Prostate gland (tissue), 2 donors: ENCODE results near the gene SPRY2. TPM values are rescaled to one million over a fixed set of nuclear protein-coding genes. Genes with fewer than 3 reads are reported as not detected.
A peak's percentile ranks its signal among the peaks of the same experiment; 100 is the strongest.

ENCODE experiments used
- DNase-seq: peaks from one replicate; pipeline ENCODE4 v3.0.0-alpha.2; 2019; ENCODE audit warnings: low spot score
- H3K27ac ChIP-seq, 2 donors: fragments of 200-600 bp; sonication (generic); 2 replicates each; pipeline ENCODE4 v1.5.1; 2017 to 2019
- H3K27me3 ChIP-seq: fragments of 200-600 bp; sonication (generic); replicated peaks from 2 replicates; pipeline ENCODE4 v1.5.1; 2019; ENCODE audit not compliant: insufficient read depth
- H3K36me3 ChIP-seq, 2 donors: fragments of 200-600 bp; sonication (generic); 1 replicate in 1 of 2; 2 replicates in 1 of 2; pipeline versions ENCODE4 v1.5.1 to v1.8.1; 2017 to 2019
- H3K4me1 ChIP-seq: fragments of 200-600 bp; sonication (generic); replicated peaks from 2 replicates; pipeline ENCODE4 v1.5.1; 2019
- H3K4me3 ChIP-seq, 2 donors: fragments of 200-600 bp; sonication (generic); 2 replicates each; pipeline ENCODE4 v1.5.1; 2017 to 2019
- H3K9me3 ChIP-seq: fragments of 200-600 bp; sonication (generic); 2 replicates; pipeline ENCODE4 v1.5.1; 2017
- POLR2A ChIP-seq: fragments of 450-650 bp; IDR thresholded peaks from one replicate; pipeline ENCODE4 v1.6.1; 2016; ENCODE audit warnings: antibody characterized with exemption, mild to moderate bottlenecking
- POLR2AphosphoS5 ChIP-seq: sonication (generic); formaldehyde crosslinking; IDR thresholded peaks from one replicate; pipeline ENCODE4 v1.6.1; 2017; ENCODE audit warnings: antibody characterized with exemption
- WGBS: methylation state at CpG from one replicate; pipeline ENCODE4 v1.1.5; 2018; 5-methylcytosine and 5-hydroxymethylcytosine counted together
- intact Hi-C: fragments of 100-400 bp; cut with DNase I; formaldehyde crosslinking; loops from one replicate; pipeline ENCODE4 v1.14.2; 2022
- total RNA-seq, 2 donors: library from RNA; depleted of rRNA; stranded (reverse); fragments of >200 nt; gene quantifications; one replicate each; pipeline ENCODE4 v1.1.0, GENCODE V29; 2016
- TF ChIP-seq, protein P1 (sequence below), 4 experiments: fragments of 200-600 bp in 2 of 4; fragments of 450-650 bp in 2 of 4; sonication (generic) in 2 of 4; IDR thresholded peaks; 1 replicate in 3 of 4; 2 replicates in 1 of 4; pipeline ENCODE4 v1.5.1; 2016 to 2019; ENCODE audit warnings: antibody characterized with exemption in 4 of 4, mild to moderate bottlenecking in 2 of 4, moderate library complexity in 2 of 4

SPRY2 gene
- total RNA-seq, 2 donors from 2014 or later = 21.5 to 31.3 TPM

DNA sequence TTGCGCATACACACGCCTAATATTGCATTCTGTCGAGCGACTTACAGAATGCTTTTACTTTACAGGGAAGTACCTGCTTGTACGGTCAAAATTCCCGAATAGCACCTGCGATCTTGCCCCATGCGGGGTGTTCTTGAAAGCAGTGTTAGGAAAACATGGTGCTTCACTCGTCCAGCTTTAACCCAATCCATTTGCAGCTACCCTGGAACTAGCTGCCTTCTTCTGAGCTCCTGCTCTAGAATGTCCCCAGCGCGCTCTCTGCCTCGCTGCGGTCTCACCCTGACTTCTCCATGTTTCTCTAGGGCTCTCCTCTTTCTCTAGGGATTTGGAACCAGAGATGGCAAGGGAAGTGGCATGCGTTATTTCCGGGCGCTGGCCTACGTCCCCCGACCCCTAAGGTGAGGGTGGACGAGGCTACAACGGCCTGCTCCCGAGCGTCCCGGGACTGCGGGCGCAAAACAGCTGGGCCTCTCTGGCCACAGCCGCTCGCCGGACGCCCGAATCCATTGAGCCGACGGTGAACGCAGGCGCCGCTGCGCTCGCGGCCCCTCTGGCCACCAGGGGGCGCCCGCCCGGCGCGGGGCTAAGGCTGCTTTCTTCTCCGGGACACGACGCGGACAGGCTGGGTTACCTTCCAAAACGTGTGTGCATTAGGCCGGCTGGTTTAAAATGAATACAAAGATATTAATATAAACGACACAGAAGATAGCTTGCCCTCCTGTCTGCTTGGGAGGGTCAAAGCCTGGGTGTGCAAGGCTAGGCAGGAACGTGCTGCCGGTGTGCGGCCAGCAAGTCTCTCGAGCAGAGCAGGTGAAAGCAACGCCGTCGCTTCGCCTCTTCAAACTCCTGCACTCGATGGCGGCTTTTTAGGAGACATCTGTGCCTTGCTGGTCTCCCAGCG is 1.8 kb upstream of the SPRY2 start:
- Histone ChIP-seq H3K9me3 (no peaks in the 10 kb centered on the region), H3K36me3 (no peaks in the 10 kb centered on the region), H3K27me3 (no peaks in the 10 kb centered on the region), H3K4me3 (peak overlapping the region; percentile 81 to 88), H3K27ac (peak overlapping the region; percentile 94 to 96), H3K4me1 (no peaks in the 10 kb centered on the region)
- intact Hi-C loops = no loop called here
- TF ChIP-seq POLR2AphosphoS5 = peak; percentile 49
- TF ChIP-seq POLR2A = peak; percentile 31
- TF ChIP-seq, protein P1, sequence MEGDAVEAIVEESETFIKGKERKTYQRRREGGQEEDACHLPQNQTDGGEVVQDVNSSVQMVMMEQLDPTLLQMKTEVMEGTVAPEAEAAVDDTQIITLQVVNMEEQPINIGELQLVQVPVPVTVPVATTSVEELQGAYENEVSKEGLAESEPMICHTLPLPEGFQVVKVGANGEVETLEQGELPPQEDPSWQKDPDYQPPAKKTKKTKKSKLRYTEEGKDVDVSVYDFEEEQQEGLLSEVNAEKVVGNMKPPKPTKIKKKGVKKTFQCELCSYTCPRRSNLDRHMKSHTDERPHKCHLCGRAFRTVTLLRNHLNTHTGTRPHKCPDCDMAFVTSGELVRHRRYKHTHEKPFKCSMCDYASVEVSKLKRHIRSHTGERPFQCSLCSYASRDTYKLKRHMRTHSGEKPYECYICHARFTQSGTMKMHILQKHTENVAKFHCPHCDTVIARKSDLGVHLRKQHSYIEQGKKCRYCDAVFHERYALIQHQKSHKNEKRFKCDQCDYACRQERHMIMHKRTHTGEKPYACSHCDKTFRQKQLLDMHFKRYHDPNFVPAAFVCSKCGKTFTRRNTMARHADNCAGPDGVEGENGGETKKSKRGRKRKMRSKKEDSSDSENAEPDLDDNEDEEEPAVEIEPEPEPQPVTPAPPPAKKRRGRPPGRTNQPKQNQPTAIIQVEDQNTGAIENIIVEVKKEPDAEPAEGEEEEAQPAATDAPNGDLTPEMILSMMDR (IDR thresholded peaks at IDR 0.05) = peak; percentile 93 to 98 (median 96)
- DNase-seq = peak; percentile 81
- WGBS = 1% methylated on average over 61 of the region's 61 CpGs

DNA sequence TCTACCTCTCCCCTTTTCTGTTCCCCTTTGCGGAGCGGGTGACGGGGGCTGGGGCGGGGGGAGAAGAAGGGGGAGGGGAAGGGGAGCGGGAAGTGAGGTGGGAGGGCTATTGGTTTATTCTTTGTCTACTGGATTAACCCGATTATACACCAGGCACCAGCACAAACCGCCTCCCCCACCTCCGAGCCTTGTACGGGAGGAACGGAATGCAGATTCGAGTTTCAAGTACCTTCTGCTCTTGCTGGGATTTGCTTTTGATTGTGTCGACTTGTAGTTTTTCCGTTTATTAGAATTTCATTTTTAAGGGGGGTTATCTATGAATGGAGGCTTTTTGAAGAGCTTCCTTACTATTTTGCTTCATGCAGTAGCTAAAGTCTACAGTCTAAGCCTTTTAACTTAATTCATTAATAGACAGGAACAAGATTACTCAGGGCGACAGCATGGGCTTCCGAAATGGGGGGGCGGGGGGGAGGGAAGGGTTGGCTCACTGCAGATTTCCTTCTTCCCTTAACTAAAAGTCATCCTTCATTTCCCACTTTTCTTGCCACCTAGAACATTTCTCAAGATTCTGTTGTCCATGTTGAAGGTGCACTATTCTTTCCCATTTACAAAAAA is 937 bp upstream of the SPRY2 start:
- no peaks in the 10 kb centered on the region for H3K9me3 ChIP-seq

DNA sequence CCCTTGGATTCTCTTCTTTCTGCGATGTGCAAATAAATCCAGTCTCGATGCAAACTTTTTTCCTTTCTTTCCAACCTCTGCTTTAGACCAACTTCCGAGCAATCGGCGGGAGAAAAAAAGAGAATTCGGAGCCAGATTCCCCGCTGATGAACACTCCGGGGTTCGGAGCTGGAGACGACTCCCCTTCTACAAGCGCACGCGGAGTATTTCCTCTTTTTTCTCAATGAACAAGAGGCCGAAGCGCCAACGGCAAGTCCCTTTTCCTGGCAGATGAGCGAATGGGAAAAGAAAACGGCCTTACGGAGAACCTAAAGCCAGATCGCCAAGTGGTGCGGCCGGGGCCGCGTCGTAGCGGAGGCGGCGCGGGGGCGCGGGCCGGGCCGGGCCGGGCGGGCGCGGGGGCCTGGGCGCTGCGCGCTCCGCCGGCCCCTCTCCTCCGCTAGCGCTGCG is 250 bp downstream of the SPRY2 start:
- WGBS = 2% methylated on average over 37 of the region's 45 CpGs
- Histone ChIP-seq H3K27ac (peak overlapping the region; percentile 94 to 96), H3K4me3 (peak overlapping the region; percentile 81 to 88), H3K36me3 (no peaks in the 10 kb centered on the region), H3K9me3 (no peaks in the 10 kb centered on the region), H3K4me1 (no peaks in the 10 kb centered on the region), H3K27me3 (no peaks in the 10 kb centered on the region)
- no peak for DNase-seq
- TF ChIP-seq POLR2A (no peak), POLR2AphosphoS5 (no peak)
- TF ChIP-seq, protein P1 (IDR thresholded peaks at IDR 0.05) = no peak
- intact Hi-C loops = no loop called here

More for the DNA sequence above, 937 bp upstream of the SPRY2 start:
- intact Hi-C loops = no loop called here
- under 1% methylated on average over 16 of the region's 16 CpGs for WGBS
- peak; percentile 40 for DNase-seq
- H3K27me3 ChIP-seq = no peaks in the 10 kb centered on the region
- H3K36me3 ChIP-seq = no peaks in the 10 kb centered on the region
- no peaks in the 10 kb centered on the region for H3K4me1 ChIP-seq
- peak overlapping the region; percentile 81 to 88 for H3K4me3 ChIP-seq
- peak overlapping the region; percentile 94 to 96 for H3K27ac ChIP-seq
- no peak for TF ChIP-seq POLR2AphosphoS5
- no peak for TF ChIP-seq POLR2A

DNA sequence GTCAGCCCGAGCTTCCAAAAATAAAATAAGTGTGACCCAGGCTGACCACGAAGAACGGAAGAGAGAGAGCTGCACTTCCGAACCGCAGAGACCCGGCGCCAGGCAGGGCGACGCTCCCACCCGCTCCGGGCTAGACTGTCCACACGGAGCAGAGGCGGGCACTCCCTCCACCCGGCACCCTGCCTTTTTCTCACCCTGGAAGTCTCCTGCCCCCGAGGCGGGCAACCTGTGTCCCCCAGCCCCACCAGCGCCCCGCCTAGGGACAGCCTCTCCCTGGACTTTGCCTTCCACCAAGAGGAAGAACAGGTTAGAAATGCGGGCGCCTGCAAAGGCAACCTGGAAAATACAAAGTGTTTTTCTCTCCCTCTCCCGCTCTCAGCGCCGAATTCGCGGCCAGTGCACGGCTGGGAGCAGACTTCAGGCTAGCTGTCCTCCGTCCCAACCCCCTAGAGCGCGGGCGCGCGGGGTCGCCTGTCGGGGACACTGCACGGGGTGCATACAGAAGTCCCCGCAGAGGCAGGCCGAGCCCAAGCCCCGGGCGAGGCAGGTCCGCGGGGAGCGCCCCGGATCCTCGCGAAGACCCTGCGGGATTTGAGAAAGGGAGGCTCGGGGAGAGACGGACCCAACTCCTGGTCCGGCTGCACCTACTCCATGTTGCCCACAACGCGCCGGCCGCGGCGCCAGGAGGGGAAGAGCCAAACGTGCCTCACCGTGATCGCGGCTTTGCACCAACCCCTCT is 845 bp downstream of the SPRY2 start:
- WGBS = under 1% methylated on average over 58 of the region's 59 CpGs
- intact Hi-C loops = no loop called here
- Histone ChIP-seq H3K27ac (peak overlapping the region; percentile 94 to 96), H3K9me3 (no peaks in the 10 kb centered on the region), H3K36me3 (no peaks in the 10 kb centered on the region), H3K4me3 (peak overlapping the region; percentile 81 to 88), H3K27me3 (no peaks in the 10 kb centered on the region), H3K4me1 (no peaks in the 10 kb centered on the region)
- peak; percentile 46 for DNase-seq
- no peak for TF ChIP-seq POLR2A
- TF ChIP-seq, protein P1 (IDR thresholded peaks at IDR 0.05) = no peak
- TF ChIP-seq POLR2AphosphoS5 = no peak

DNA sequence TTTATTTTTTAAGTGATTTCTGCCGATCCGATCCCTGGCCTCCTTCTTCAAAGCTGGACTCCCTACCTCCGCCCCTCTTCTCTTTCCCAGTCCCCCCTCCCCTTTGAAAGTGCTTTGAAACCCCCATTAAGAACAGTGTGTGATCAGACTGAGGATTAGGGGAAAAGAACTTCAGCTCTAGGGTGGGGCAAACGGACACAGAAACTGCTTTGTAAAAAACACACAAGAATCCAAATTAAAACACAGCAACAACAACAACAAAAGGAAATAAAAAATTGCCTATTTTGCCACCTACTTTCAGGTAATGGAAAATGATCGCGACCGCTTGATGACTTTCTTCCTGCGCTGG is 1.4 kb downstream of the SPRY2 start:
- H3K4me3 ChIP-seq = peak overlapping the region; percentile 81 to 88
- peak; percentile 8 for DNase-seq
- no peaks in the 10 kb centered on the region for H3K9me3 ChIP-seq
- H3K4me1 ChIP-seq = no peaks in the 10 kb centered on the region
- intact Hi-C loops = no loop called here
- 0% methylated on average over 8 of the region's 8 CpGs for WGBS
- H3K27ac ChIP-seq = peak overlapping the region; percentile 94 to 96
- H3K27me3 ChIP-seq = no peaks in the 10 kb centered on the region
- TF ChIP-seq POLR2AphosphoS5 (no peak), POLR2A (no peak)
- TF ChIP-seq, protein P1 (IDR thresholded peaks at IDR 0.05) = no peak
- no peaks in the 10 kb centered on the region for H3K36me3 ChIP-seq
